Thyroid gland (tissue), 4 donors: ENCODE measurements around the gene STK32B. TPM values are rescaled to one million over a fixed set of nuclear protein-coding genes. Genes with fewer than 3 reads are reported as not detected.

Experiments used
- DNase-seq, 2 donors: peaks; one replicate each; pipeline ENCODE4 v3.0.0-alpha.2; 2019
- H3K27ac ChIP-seq, 3 donors: fragments of 200-600 bp; sonication (generic); 1 replicate in 2 of 3; 2 replicates in 1 of 3; pipeline ENCODE4 v1.5.1; 2016 to 2019; ENCODE audit warnings: mild to moderate bottlenecking in 1 of 3, moderate library complexity in 1 of 3
- H3K27me3 ChIP-seq: fragments of 200-600 bp; sonication (generic); one replicate; pipeline ENCODE4 v1.5.1; 2019
- H3K36me3 ChIP-seq, 2 donors: fragments of 200-600 bp; sonication (generic); one replicate each; pipeline ENCODE4 v1.5.1; 2016 to 2019
- H3K4me1 ChIP-seq, 2 donors: fragments of 200-600 bp; sonication (generic); one replicate each; pipeline ENCODE4 v1.5.1; 2017 to 2019
- H3K4me3 ChIP-seq, 3 donors: fragments of 200-600 bp; sonication (generic); replicated peaks in 1 of 3; 1 replicate in 2 of 3; 2 replicates in 1 of 3; pipeline ENCODE4 v1.5.1; 2016; ENCODE audit warnings: mild to moderate bottlenecking in 1 of 3
- H3K9me3 ChIP-seq: fragments of 200-600 bp; sonication (generic); one replicate; pipeline ENCODE4 v1.5.1; 2017
- CTCF ChIP-seq, 6 experiments: fragments of 200-600 bp in 3 of 6; fragments of 450-650 bp in 3 of 6; sonication (generic) in 3 of 6; IDR thresholded peaks; one replicate each; pipeline ENCODE4 v1.5.1; 2016 to 2019; ENCODE audit warnings: antibody characterized with exemption in 6 of 6, mild to moderate bottlenecking in 2 of 6, inconsistent platforms in 1 of 6, moderate library complexity in 1 of 6
- POLR2A ChIP-seq, 2 donors: fragments of 450-650 bp; IDR thresholded peaks; one replicate each; pipeline ENCODE4 v1.6.1; 2017; ENCODE audit warnings: antibody characterized with exemption in 2 of 2, mild to moderate bottlenecking in 2 of 2, moderate library complexity in 1 of 2
- WGBS, 2 donors: methylation state at CpG; one replicate each; pipeline ENCODE4 v1.1.5; 2017; 5-methylcytosine and 5-hydroxymethylcytosine counted together
- intact Hi-C: fragments of 100-400 bp; cut with DNase I; formaldehyde crosslinking; loops from one replicate; pipeline ENCODE4 v1.15.1; 2023
- total RNA-seq, 4 donors: library from RNA; depleted of rRNA; stranded (reverse); fragments of >200 nt; gene quantifications; one replicate each; pipeline ENCODE4 v1.2.3, GENCODE V29; 2016

STK32B gene
- total RNA-seq, 4 donors from 2014 or later = 1.9 to 14.8 (median 4.4) TPM

GRCh38 chr4:5381961-5382441, 330.7 kb downstream of the STK32B start:
- no peaks in the 10 kb centered on the region for H3K9me3 ChIP-seq
- H3K4me1 ChIP-seq = no peaks in the 10 kb centered on the region
- TF ChIP-seq CTCF (IDR thresholded peaks at IDR 0.05) (no peak), POLR2A (IDR thresholded peaks at IDR 0.05) (no peak)
- 77 to 81% methylated on average over 8 of the region's 8 CpGs for WGBS, 2 donors
- H3K36me3 ChIP-seq = no peaks in the 10 kb centered on the region
- H3K4me3 ChIP-seq = no peak overlapping the region
- intact Hi-C loops = no loop called here
- no peaks in the 10 kb centered on the region for H3K27me3 ChIP-seq
- no peak overlapping the region for H3K27ac ChIP-seq
- DNase-seq = no peak

- Histone ChIP-seq H3K27ac (no peak overlapping the region), H3K36me3 (no peaks in the 10 kb centered on the region), H3K4me3 (no peak overlapping the region), H3K27me3 (no peaks in the 10 kb centered on the region), H3K9me3 (no peaks in the 10 kb centered on the region), H3K4me1 (no peaks in the 10 kb centered on the region)
- TF ChIP-seq CTCF (IDR thresholded peaks at IDR 0.05) (no peak), POLR2A (IDR thresholded peaks at IDR 0.05) (no peak)
- intact Hi-C loops = no loop called here
- 66 to 73% methylated on average over 11 of the region's 11 CpGs for WGBS, 2 donors
- no peak for DNase-seq
These were observed 332.1 kb downstream of the STK32B start for GRCh38 chr4:5383191-5383980.

DNA sequence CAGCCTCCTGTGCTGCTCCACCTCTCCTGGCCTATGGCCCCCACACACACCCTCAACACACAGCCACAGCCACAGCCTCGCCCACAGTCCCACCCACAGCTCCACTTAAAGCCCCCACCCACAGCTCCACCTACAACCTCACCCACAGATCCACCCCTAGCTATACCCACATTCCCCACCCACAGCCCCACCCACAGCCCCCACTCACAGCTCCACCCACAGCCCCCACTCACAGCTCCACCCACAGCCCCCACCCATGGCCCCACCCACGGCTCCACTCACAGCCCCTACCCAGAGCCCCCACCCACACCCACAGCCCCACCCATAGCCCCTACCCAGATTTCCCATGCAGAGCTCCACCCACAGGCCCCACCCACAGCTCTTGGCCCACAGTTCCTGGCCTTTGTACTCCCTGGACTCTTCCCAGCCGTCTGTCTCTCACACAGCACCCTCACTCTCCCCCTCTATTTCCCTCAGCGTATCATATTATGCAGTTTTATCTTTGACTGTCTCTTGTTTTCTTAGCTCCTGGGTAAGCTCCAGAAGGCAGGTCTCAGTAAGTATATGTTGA, 334.5 kb downstream of the STK32B start:
- no peak for DNase-seq
- Histone ChIP-seq H3K27me3 (no peaks in the 10 kb centered on the region), H3K36me3 (no peaks in the 10 kb centered on the region), H3K4me1 (no peaks in the 10 kb centered on the region), H3K9me3 (no peaks in the 10 kb centered on the region), H3K4me3 (no peak overlapping the region), H3K27ac (no peak overlapping the region)
- intact Hi-C loops = no loop called here
- WGBS, 2 donors = 46 to 51% methylated on average over 4 of the region's 4 CpGs
- TF ChIP-seq POLR2A (IDR thresholded peaks at IDR 0.05) (no peak), CTCF (IDR thresholded peaks at IDR 0.05) (no peak)

- intact Hi-C loops = no loop called here
These were observed 335.6 kb downstream of the STK32B start for GRCh38 chr4:5386921-5387320.

More at GRCh38 chr4:5386921-5387320, 335.6 kb downstream of the STK32B start:
- Histone ChIP-seq H3K4me1 (no peaks in the 10 kb centered on the region), H3K9me3 (no peaks in the 10 kb centered on the region), H3K36me3 (no peaks in the 10 kb centered on the region), H3K4me3 (no peak overlapping the region), H3K27ac (no peak overlapping the region), H3K27me3 (no peaks in the 10 kb centered on the region)
- no peak for TF ChIP-seq POLR2A (IDR thresholded peaks at IDR 0.05)
- TF ChIP-seq CTCF (IDR thresholded peaks at IDR 0.05) = no peak
- 90 to 92% methylated on average over 14 of the region's 14 CpGs for WGBS, 2 donors
- no peak for DNase-seq
